Esophagus muscularis mucosa (tissue), 4 donors: Measurements from ENCODE around the gene GRAMD2B.
A peak's percentile ranks its signal among the peaks of the same experiment; 100 is the strongest.

Experiments
- CTCF ChIP-seq, 3 experiments: fragments of 200-600 bp in 2 of 3; fragments of 450-650 bp in 1 of 3; sonication (generic) in 2 of 3; IDR thresholded peaks; one replicate each; pipeline ENCODE4 v1.5.1; 2017 to 2019; ENCODE audit warnings: antibody characterized with exemption in 3 of 3, mild to moderate bottlenecking in 2 of 3, moderate library complexity in 1 of 3
- EP300 ChIP-seq: sonication (generic); formaldehyde crosslinking; IDR thresholded peaks from one replicate; pipeline ENCODE4 v1.6.1; 2017; ENCODE audit warnings: antibody characterized with exemption
- POLR2A ChIP-seq: fragments of 450-650 bp; IDR thresholded peaks from one replicate; pipeline ENCODE4 v1.6.1; 2017; ENCODE audit warnings: antibody characterized with exemption, moderate library complexity, mild to moderate bottlenecking, low read depth
- POLR2AphosphoS5 ChIP-seq, 2 donors: sonication (generic); formaldehyde crosslinking; IDR thresholded peaks; one replicate each; pipeline ENCODE4 v1.6.1; 2017; ENCODE audit warnings: antibody characterized with exemption in 2 of 2

GRCh38 chr5:126536874-126537273, 113.7 kb downstream of the GRAMD2B start:
- TF ChIP-seq CTCF (IDR thresholded peaks at IDR 0.05) (peak in 1 of 3 experiments; percentile 28), EP300 (peak; percentile 31), POLR2A (no peak), POLR2AphosphoS5 (IDR thresholded peaks at IDR 0.05) (peak; percentile 12 to 37)
